GM18861 (cell line): ENCODE results near the gene PFKM.

ENCODE experiments used
- ATAC-seq: cut with Tn5 transposase; IDR thresholded peaks from one replicate; pipeline ENCODE4 v1.9.1; 2021; ENCODE audit not compliant: unreplicated experiment

The PFKM gene

DNA sequence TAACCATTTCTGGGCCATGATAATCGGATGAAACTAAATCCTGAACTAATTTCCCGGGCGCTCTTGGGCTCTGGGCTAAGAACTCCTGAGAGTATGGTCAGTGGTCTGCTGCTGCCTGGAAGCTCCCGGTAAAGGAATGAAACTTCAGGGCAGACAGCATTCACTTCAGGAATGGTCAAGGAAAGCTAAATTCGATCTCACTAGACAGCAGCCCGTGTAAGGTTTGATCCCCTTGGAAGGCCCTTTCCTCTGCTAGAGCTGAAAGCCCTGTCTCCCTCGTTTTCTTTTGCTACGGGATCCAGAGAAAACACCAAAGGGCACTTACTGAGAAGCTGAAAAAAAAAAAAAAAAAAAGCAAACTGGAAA, 37.5 kb downstream of the PFKM start:
- no peak for ATAC-seq

DNA sequence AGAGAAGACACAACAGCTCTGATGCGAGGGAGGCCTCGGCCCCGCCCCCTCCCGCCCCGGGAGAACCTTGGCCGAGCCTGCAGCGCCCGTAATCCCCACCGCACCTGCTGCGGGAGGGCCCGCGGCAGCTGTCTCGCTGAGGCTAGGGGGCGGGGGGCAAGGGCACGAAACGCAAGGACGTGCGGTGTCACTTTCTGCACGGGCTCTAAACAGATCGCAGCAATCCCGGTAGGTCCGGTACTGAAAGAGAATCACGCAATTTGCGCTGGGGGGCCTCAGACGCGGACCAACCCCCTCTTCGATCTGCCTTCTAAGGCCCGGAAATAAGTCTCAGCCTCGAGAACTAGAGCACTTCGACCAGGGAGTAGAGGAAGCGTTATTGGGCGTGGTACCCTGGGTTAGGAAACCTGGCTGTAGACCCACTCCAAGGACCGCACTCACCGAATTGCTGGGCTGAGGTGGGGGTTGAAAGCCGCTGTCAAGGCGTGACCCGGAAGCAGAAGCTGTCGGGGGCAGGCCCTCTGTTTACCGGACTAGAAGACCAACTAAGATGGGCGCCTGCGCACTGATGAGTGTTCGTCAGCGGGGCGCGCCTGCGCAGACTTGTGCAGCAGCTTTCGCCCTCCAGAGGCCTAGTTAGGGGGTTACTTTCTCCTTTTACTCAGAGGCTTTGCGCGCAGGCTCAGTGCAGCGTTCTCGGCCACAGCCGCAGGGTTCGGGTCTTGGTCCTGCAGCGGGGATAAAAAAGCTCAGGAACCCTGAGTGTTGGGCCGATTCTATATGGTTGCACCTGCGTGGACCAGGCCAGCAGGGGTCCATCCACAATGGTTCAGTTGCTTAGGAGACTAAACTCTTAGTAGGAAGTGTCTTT, 38.1 kb downstream of the PFKM start, which contains the start of gene ASB8:
Gene ASB8, minus strand, starts transcription at position 498 of the 871 bp plus-strand sequence. CDS start 4,019 bp downstream, outside the sequence.
- ATAC-seq, result peak; percentile 90

GRCh38 chr12:48157889-48158370, 38.8 kb downstream of the PFKM start:
- no peak for ATAC-seq

- ATAC-seq, result no peak
These were observed 40.9 kb downstream of the PFKM start for GRCh38 chr12:48160046-48160445.

DNA sequence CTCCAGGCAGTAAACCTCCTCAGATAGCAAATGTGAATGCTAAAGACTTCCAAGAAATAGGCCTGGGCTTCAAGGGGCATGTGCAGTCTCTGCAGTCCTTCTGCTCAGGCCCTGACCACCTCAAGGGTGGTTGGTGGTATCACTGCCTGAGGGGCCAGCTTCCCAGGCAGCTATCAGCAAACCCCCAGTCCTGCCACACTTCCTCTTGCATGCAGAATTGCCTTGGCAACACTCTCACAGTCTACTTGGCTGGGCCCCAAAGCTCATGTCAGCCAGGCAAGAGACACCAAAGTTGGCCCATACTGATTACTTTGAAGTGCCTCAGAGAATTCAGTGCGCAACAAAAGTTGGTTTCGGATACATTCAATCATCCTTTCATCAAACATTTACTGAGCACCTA, 41.6 kb downstream of the PFKM start:
- no peak for ATAC-seq

DNA sequence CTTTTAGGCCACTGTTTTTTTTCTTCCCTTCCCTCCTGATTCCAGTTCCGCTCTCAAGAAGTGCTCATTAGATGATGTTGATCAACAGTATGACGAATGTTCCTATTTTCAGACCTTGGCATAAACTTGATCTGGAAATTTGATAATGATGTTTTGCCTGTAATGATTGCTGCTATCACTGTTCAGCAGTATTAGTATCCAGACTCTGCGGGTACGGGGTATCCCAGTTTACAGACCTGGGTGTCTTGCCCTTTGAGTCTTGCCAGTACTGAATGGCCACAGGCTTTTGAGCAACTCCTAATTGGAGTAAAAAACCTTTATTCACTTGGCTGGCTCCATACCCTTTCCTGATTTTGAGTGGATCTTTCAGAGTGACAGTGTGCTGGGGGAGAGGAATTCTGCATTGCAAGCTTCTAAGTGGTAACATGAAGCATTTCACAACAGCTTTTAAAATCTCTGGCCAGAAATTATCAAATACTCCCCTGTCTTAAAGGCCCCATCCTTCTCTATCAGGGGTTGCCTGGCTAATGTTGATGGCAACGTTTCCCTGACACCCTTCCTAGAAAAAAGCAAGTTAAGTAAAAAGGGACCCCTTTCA, 44.1 kb downstream of the PFKM start:
- ATAC-seq, result no peak

GRCh38 chr12:48164451-48164850, 45.3 kb downstream of the PFKM start:
- no peak for ATAC-seq

DNA sequence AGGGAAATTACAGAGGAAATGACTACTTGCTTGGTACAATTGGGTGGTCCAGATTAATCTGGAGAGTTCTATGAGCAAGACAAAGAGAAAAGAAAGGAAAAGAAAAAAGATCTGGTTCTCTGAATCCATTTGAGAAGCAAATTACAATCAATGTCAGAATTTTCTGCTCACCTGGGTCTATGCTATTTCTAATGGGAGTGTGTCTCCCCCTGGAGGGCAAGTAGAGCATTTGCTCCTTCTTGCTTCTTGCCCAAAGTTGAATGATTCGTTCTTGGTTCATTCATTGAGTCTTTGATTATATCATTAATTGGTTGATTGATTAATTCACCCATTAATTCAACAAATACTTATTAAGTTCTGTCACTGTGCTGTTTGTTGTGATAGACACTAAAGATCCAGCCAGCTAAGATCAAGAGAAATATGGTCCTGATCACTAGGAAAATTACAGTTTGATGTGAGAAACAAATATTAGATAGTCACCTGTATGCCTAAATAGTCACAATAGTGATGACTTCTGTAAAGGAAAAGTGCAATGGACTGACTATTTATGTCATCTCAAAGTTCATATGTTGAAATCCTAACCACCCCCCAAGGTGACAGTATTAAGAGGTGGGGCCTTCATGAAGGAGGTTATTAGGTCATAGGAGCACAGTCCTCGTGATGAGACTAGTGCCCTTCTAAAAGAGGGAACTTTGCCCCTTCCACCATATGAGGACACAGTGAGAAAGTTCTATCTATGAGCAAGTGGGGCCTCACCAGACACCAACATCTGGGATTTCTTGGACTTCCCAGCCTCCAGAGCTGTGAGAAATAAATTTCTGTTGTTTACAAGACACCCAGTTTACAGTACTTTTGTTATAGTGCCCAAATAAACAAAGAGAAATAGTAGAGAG, 46.2 kb downstream of the PFKM start:
- ATAC-seq, result no peak

- no peak for ATAC-seq
These were observed 49.8 kb downstream of the PFKM start for GRCh38 chr12:48169011-48169410.

- ATAC-seq, result no peak
These were observed 56.7 kb downstream of the PFKM start for GRCh38 chr12:48175613-48176416.

GRCh38 chr12:48176417-48176751, 57.2 kb downstream of the PFKM start:
- no peak for ATAC-seq

DNA sequence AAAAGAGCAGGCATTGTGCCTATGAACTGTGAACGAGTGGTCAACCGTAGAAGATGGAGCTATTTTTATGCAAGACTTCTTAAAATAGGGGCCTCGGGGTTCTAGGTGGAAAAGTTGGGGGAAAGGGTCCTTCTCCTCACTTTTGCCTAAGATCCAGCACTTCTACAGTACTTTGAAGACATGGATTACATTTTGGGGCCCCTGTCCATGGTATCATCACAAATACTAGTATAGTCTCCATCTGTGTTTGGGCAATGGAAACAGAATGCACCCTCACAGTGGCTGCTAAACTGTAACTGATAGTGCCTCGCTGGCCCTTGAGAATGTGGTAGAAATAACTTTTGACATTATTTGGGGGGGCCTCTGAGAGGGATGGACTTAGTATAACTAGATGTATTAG, 58.8 kb downstream of the PFKM start:
- ATAC-seq, result no peak

DNA sequence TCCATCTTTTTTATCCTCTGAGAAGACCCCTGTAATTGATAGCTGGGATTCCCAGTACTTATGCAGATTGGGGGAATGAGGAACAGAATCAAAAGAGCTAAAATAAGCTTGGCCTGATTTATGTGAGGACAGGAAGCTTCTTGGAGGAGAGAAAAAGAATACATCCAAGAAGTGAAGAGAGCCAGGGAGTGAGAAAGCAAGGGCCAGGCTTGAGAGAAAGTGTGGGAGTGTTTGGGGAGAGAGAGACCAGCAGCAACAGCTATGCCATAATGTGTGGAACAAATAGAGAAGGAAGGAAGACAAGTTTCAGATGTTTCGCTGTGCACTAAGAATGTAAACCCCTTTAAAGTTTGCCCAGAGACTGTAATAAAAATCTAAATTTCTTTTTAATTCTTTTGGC, 60.3 kb downstream of the PFKM start:
- ATAC-seq, result no peak

DNA sequence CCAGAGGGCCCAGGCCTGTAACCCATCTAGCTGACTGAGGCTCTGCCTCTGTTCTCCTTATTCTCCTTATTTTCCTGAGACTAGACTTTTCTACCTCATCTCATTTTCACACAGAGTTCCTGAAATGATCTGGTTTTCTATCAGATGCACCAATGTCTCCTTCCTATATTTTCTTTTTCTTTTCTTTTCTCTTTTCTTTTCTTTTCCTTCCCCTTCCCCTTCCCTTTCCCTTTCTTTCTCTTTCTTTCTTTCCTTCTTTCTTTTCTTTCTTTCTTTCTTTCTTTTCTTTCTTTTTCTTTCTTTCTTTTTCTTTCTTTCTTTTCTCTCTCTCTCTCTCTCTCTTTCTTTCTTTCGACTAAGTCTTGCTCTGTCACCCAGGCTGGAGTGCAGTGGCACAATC, 61.3 kb downstream of the PFKM start:
- no peak for ATAC-seq

GRCh38 chr12:48180857-48181495, 61.8 kb downstream of the PFKM start:
- no peak for ATAC-seq

DNA sequence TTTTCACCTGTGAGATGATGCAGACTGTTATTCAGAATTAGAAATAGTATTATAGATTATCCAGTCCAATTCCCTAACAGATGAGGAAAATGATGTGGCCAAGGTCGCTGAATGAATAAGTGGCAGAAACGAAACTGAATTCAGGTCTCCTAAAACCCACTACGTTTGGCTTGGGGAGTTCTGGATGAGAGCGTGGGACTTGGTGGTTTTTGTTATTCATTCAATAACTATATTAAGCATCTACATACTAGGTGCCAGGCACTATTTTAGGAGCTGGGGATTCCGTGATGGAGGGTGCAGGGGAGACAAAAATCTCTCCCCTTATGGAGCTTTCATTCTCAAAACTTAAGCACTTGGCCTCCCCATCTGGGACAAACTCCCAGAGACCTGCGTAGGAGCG, 63.5 kb downstream of the PFKM start:
- no peak for ATAC-seq

- peak; percentile 44 for ATAC-seq
These were observed 64.1 kb downstream of the PFKM start, which contains the start of gene CCDC184 for GRCh38 chr12:48183091-48183875. TSS of gene CCDC184 (plus strand) at chr12:48183644. CDS start at chr12:48184123, 479 bp downstream.

DNA sequence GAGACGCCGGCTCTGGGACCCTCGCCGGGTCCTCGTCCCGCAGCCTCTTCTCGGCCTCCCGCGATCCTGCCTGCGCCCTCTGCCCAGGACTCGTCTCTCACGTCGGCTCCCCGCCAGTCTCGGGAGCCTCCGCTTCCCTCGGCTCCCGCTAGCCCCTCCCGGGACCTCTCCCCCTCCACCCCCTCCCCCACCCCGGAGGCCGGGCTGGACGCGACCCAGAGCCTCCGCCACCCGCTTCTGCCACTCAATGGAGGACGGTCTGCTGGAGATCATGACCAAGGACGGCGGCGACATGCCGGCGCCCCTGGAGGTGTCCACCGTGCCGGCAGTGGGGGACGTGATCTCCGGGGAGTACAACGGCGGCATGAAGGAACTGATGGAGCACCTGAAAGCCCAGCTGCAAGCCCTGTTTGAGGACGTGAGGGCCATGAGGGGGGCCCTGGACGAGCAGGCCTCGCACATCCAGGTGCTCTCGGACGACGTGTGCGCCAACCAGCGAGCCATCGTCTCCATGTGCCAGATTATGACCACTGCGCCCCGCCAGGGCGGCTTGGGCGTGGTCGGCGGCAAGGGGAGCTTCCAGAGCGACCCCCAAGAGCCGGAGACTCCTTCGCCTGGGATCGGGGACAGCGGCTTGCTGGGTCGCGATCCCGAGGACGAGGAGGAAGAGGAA, 64.8 kb downstream of the PFKM start:
- ATAC-seq, result no peak

DNA sequence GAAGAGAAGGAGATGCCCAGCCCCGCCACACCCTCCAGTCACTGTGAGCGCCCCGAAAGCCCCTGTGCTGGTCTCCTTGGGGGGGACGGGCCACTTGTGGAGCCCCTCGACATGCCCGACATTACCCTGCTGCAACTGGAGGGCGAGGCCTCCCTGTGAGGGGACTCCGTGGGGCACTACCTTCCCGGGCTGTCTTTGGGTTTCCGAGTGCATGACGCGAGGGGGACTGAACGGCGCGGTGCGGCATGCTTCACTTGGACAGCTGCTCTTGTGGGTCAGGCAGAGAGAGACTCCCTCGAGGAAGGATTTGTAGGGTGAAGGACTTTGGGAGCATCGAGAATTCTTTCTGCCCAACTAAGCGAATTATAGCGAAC, 65.4 kb downstream of the PFKM start:
- no peak for ATAC-seq
